ENCODE measurements around the gene ZDHHC15.
"Not testable (repeated sequence)": the region's sequence is repeated elsewhere in the genome, so short reads cannot be mapped to it uniquely, and the experiment has no call there.

ZDHHC15 gene, protein sequence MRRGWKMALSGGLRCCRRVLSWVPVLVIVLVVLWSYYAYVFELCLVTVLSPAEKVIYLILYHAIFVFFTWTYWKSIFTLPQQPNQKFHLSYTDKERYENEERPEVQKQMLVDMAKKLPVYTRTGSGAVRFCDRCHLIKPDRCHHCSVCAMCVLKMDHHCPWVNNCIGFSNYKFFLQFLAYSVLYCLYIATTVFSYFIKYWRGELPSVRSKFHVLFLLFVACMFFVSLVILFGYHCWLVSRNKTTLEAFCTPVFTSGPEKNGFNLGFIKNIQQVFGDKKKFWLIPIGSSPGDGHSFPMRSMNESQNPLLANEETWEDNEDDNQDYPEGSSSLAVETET

DNA sequence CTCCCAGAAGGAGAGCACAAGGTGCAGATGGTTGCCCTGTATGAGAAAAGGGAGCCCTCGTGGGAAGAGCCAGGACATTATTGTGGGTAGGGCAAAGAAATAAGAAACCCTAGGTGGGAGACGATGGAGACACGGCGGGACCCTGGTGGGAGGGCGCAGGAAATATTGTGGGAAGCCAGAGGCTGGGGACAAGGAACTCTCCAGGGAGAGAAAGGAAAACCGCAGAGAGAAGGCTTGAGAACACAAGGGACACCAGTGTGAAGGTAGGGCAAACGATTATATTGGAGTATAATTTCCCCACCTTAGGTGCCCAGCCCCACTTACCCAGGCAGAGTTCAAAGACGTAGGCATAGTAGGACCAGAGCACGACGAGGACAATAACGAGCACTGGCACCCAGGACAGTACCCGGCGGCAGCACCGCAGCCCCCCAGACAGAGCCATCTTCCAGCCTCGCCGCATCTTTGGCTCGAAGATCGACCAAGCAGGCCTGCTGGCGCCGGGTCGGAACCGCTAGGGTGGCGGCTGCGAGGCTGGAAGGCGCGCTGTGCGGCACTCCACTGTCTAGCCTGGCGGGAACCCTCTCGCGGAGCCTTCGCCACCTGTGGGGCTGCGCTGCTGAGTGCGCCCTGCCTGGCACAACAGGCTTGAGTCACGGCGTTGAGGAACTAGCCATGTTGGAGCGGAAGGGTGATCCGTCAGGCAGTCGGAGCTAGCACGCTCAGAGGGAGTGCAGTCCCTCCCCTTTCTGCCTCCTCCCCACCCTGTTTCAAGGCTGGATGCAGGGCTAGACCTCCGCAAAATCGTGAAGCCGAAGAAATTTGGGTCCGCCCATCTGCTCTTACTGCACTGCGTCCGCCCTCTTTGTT, at the start of gene ZDHHC15:
Gene ZDHHC15 (minus strand): TSS at position 473 of the 867 bp plus-strand sequence. CDS start 13 bp downstream, at position 460.
- TF ChIP-seq, protein P1, sequence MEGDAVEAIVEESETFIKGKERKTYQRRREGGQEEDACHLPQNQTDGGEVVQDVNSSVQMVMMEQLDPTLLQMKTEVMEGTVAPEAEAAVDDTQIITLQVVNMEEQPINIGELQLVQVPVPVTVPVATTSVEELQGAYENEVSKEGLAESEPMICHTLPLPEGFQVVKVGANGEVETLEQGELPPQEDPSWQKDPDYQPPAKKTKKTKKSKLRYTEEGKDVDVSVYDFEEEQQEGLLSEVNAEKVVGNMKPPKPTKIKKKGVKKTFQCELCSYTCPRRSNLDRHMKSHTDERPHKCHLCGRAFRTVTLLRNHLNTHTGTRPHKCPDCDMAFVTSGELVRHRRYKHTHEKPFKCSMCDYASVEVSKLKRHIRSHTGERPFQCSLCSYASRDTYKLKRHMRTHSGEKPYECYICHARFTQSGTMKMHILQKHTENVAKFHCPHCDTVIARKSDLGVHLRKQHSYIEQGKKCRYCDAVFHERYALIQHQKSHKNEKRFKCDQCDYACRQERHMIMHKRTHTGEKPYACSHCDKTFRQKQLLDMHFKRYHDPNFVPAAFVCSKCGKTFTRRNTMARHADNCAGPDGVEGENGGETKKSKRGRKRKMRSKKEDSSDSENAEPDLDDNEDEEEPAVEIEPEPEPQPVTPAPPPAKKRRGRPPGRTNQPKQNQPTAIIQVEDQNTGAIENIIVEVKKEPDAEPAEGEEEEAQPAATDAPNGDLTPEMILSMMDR (IDR thresholded peaks at IDR 0.05; ENCODE audit: low read depth, low read length) = no peak
- DNase-seq (ENCODE audit: extremely low read depth, low read depth) = no peak

DNA sequence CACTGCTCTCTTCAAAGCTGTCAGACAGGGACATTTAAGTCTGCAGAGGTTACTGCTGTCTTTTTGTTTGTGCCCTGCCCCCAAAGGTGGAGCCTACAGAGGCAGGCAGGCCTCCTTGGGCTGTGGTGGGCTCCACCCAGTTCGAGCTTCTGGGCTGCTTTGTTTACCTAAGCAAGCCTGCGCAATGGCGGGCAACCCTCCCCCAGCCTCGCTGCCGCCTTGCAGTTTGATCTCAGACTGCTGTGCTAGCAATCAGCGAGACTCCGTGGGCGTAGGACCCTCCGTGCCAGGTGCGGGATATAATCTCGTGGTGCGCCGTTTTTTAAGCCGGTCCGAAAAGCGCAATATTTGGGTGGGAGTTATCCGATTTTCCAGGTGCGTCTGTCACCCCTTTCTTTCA, 37.7 kb upstream of the ZDHHC15 start:
- not testable (repeated sequence) for DNase-seq (ENCODE audit: extremely low read depth, low read depth)

DNA sequence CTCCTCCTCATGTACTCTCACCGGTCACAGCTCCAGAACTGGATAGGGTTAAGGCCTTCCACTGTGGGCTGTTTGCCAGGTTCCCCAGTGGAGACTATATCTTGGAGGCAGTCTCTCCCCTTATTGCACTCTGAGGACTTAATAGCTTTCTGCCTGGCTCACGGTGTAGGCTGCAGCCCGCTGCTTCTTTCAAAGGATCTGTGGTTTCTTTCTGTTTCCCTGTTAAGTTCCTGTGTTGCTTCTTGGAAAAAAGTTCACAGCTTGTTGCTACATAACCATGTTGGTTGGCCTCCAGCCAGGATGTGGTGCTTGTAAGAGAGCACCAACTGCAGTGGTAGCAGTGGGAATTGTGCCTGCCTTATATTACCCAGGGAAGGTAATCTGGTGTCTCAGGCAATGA, 24.9 kb upstream of the ZDHHC15 start:
- TF ChIP-seq, protein P1 (IDR thresholded peaks at IDR 0.05; ENCODE audit: low read depth, low read length) = no peak

DNA sequence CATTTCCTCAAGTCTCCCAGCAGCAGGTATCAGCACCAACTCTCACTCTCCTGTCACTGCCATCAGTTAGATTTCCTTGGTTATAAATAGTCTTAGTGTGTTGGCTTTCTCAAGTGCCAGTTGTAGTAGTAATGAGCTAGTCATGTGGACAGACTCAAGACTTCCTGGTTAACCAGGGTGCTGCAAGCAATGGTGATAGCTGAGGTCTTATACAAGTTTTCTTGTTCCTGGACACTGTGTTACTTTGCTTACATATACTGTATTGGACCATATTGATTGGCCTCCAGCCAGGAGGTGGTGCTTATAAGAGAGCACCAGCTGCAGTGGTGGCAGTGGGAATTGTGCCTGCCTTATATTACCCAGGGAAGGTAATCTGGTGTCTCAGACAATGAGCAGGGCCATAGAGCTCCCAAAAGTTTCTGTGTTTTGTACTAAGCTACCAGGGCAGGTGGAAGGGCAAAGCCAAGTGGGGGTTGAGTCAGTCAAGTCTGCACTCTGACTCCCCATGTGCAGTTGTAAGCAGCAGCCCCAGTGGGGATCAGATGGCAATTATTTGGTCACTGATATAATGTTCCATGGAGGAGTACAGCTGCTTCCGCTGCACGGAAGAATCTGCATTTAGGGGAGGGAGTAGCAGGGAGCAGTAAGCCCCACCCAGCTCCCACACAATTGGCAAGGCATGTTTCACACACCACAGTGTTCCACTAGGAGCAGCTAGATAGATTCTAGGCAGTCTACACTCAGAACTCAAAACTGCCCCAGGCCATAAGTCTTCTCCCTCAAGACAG, 24.1 kb upstream of the ZDHHC15 start:
- no peak for DNase-seq (ENCODE audit: extremely low read depth, low read depth)

More for the DNA sequence above, 24.9 kb upstream of the ZDHHC15 start:
- DNase-seq (ENCODE audit: extremely low read depth, low read depth) = no peak

DNA sequence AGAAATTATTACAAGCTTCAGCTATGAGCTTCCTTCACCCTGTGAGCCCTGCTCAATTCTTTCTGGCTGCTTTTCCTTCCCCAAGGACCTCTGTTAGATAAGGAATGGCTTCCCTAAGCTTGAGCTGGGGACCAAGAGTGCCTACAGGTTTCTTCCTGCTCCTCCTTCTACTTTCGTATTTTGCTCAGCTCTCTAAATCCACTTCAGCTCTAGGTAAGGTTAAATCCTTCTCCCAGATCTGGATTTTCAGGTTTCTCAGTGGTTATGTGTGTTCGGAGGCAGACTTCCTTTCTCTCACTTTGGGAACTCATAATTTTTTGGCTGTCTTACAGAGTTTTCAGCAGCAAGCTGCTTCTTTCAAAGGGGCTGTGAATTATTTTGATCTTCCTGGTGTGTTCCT, 21.9 kb upstream of the ZDHHC15 start:
- TF ChIP-seq, protein P1 (IDR thresholded peaks at IDR 0.05; ENCODE audit: low read depth, low read length) = no peak
- DNase-seq (ENCODE audit: extremely low read depth, low read depth) = no peak

More for the DNA sequence above, 24.1 kb upstream of the ZDHHC15 start:
- TF ChIP-seq, protein P1 (IDR thresholded peaks at IDR 0.05; ENCODE audit: low read depth, low read length) = no peak

DNA sequence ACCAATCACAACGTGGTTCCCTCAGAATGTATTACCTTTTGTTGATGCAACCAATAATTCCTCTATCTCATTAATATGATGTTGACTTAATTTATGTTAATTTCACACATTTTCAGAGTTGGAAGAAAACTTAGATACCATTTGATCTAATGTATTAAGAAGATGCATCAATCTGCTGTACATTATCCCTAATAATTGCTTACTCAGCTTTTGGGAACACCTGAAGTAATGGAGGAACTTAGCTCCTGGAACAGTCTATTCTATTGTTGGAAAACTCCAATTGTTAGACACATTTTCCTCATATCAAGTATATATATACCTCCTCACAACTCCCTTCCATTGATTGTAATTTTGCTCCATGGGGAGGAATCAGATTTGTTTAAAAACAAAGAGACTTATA, 38.9 kb downstream of the ZDHHC15 start:
- TF ChIP-seq, protein P1 (IDR thresholded peaks at IDR 0.05; ENCODE audit: low read depth, low read length) = no peak
- DNase-seq (ENCODE audit: extremely low read depth, low read depth) = no peak

DNA sequence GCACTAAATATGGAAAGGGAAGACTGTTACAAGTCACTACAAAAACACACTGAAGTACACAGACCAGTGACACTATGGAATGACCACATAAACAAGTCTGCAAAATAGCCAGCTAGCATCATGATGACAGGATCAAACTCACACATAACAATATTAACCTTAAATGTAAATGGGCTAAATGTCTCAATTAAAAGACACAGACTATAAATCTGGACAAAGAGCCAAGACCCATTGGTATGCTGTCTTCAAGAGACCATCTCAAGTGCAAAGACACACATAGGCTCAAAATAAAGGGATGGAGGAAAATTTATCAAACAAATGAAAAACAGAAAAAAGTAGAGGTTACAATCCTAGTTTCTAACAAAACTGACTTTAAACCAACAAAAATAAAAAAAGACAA, 61.1 kb downstream of the ZDHHC15 start:
- not testable (repeated sequence) for DNase-seq (ENCODE audit: extremely low read depth, low read depth)
